ENCODE data around the gene CST9.

DNA sequence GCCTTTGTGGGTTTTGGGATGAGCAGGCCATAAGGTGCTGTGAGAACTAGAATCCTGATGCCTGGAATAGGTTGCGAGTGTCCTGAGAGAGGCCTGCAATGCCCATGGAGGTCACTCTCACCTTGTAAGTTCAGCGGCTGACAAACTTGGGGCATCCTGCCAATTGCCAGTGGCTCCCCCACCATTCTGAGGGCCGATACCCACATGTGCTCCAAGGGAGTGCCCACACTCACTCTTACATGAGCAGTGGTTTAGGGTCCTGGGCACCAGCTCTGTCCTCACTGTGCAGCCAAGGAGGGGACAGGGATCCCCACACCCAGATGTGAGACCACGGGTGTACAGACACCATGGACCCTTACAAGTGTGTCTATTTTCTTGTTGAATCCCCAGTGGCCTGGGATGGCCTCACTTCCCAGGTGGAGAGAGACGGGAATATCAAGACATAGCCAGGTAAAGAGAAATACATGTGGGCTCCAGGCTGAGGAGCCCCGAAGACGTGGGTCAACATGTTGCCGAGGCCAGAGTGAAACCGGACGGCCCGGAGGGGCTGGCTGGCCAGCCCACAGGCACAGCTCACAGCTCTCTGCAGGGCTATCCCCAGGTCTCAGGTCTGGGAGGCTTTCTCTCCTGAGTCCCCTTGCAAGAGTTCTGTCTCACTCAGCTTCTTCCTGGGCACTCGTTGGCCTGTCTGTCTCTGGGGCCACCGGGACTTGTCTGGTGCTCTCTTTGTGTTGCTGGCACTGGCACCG, 2.0 kb upstream of the CST9 start:
- TF ChIP-seq, protein P1, sequence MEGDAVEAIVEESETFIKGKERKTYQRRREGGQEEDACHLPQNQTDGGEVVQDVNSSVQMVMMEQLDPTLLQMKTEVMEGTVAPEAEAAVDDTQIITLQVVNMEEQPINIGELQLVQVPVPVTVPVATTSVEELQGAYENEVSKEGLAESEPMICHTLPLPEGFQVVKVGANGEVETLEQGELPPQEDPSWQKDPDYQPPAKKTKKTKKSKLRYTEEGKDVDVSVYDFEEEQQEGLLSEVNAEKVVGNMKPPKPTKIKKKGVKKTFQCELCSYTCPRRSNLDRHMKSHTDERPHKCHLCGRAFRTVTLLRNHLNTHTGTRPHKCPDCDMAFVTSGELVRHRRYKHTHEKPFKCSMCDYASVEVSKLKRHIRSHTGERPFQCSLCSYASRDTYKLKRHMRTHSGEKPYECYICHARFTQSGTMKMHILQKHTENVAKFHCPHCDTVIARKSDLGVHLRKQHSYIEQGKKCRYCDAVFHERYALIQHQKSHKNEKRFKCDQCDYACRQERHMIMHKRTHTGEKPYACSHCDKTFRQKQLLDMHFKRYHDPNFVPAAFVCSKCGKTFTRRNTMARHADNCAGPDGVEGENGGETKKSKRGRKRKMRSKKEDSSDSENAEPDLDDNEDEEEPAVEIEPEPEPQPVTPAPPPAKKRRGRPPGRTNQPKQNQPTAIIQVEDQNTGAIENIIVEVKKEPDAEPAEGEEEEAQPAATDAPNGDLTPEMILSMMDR (IDR thresholded peaks at IDR 0.05) = no peak
- no peak for TF ChIP-seq POLR2A (IDR thresholded peaks at IDR 0.05)

Measured in suprapubic skin (tissue), 3 donors.